C4-2B (cell line): ENCODE results near the gene TH.
A peak's percentile ranks its signal among the peaks of the same experiment; 100 is the strongest.

Source experiments
- H3K27ac ChIP-seq: fragments of 450-650 bp; 2 replicates; pipeline ENCODE4 v1.5.1; 2017
- ZFX ChIP-seq: fragments of 450-650 bp; IDR thresholded peaks from 2 replicates; pipeline ENCODE4 v1.6.1; 2017
- TF ChIP-seq, protein P1 (sequence below): fragments of 450-650 bp; conservative IDR thresholded peaks from 2 replicates; pipeline ENCODE4 v1.5.1; 2017; ENCODE audit warnings: mild to moderate bottlenecking

Gene TH

DNA sequence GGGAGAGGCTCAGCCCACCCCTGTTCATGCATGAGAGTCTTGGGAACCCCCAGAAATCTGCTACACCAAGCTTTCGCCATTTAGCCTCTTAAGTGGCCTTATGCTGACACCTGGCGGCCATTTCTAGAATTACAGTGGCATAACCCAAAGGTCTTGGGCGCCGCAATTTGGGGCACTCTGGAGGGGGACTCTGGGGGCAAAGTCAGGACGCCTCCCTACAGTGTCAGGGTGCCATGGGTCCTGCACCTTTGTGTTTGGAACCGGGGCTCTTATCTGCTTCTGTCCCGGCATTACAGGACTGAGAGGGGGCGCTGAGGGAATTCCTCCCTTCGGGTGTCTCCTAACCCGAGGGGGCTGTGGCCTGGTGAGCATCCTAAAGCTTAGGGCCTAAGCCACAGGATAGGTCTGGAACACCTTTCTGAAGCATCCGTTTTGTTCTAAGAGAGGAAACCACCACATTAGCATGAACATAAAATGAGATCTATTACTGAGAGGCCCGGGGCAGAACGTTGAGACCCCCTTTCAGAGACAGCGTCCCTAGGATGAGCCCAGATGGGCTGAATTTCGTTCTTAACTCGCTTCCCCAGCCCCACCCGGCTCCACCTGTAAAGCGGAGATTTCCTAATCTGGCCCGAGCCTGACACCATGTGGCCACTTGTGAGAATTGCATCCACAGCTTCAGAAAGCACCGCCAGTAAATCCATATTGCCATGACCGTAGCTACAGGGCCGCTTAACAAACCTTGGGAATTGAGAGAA is 19.9 kb downstream of the TH start:
- H3K27ac ChIP-seq = no peak overlapping the region; the same call in 1 of the 2 replicates
- TF ChIP-seq, protein P1, sequence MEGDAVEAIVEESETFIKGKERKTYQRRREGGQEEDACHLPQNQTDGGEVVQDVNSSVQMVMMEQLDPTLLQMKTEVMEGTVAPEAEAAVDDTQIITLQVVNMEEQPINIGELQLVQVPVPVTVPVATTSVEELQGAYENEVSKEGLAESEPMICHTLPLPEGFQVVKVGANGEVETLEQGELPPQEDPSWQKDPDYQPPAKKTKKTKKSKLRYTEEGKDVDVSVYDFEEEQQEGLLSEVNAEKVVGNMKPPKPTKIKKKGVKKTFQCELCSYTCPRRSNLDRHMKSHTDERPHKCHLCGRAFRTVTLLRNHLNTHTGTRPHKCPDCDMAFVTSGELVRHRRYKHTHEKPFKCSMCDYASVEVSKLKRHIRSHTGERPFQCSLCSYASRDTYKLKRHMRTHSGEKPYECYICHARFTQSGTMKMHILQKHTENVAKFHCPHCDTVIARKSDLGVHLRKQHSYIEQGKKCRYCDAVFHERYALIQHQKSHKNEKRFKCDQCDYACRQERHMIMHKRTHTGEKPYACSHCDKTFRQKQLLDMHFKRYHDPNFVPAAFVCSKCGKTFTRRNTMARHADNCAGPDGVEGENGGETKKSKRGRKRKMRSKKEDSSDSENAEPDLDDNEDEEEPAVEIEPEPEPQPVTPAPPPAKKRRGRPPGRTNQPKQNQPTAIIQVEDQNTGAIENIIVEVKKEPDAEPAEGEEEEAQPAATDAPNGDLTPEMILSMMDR = peak; percentile 90
- no peak for TF ChIP-seq ZFX

GRCh38 chr11:2149864-2150847 is 21.5 kb downstream of the TH start:
- H3K27ac ChIP-seq = no peak overlapping the region
- TF ChIP-seq, protein P1 = peak; percentile 70
- no peak for TF ChIP-seq ZFX

DNA sequence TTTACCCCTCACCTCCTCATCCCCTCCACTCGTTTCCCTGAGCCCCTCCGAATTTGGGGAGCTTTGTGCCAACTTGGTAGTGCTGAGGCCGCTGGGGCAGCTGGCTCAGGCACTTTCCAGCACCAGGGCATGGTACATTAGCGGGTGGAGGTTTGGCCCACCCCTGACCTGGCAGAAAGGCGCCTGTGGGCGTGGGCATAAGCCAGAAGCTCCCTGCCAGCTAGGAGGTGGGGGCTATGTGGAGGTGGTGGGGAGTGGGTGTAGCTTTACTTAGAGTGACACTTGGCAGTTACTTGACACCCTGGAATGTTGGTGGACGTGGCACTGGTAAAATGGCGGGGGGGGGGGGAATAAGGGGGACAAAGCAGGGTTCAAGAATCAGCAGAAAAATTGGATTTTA is 22.2 kb downstream of the TH start:
- H3K27ac ChIP-seq = no peak overlapping the region
- TF ChIP-seq, protein P1 = no peak
- TF ChIP-seq ZFX = no peak

DNA sequence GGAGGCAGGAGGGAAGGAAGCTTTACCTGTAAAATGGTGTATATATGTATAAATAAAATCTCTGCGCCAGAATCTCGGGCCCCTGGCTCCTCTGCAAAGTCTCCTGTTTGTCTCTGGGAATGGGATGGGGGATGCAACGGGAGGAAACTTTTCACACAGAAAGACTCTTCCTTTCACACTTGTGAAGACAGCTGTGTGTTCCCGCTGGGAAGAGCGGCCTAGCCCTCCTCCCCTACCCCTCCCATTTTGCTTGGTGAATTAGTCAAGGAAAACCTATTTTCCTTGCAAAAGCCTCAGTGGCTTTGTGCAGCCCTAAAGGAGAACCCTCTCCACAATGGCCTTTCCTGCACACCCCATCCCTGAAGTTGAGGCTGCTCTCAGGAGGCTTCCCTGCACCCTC is 23.0 kb downstream of the TH start:
- TF ChIP-seq ZFX = no peak
- TF ChIP-seq, protein P1 = no peak
- no peak overlapping the region for H3K27ac ChIP-seq

- no peak overlapping the region for H3K27ac ChIP-seq
- TF ChIP-seq ZFX = no peak
- TF ChIP-seq, protein P1 = no peak
Observed at GRCh38 chr11:2147391-2147790, 24.2 kb downstream of the TH start.

GRCh38 chr11:2146051-2146450 is 25.6 kb downstream of the TH start:
- TF ChIP-seq, protein P1 = no peak
- TF ChIP-seq ZFX = no peak
- H3K27ac ChIP-seq = no peak overlapping the region

GRCh38 chr11:2144544-2145248 is 26.9 kb downstream of the TH start:
- no peak overlapping the region for H3K27ac ChIP-seq
- no peak for TF ChIP-seq ZFX
- TF ChIP-seq, protein P1 = no peak
